HEK293 (cell line): ENCODE results near the gene DNAJC11.

Experiments
- CTCF ChIA-PET: fragments of 350-600 bp; formaldehyde crosslinking; extraction: SDS; loops from one replicate; lab custom pipeline; 2021; ENCODE audit warnings: antibody characterized with exemption; lab: Yijun Ruan, JAX
- POLR2A ChIA-PET: fragments of 300-600 bp; formaldehyde crosslinking; extraction: SDS; loops from one replicate; lab custom pipeline; 2020; ENCODE audit warnings: antibody characterized with exemption, inconsistent platforms; lab: Yijun Ruan, JAX
- H3K27ac ChIP-seq: fragments of 200-500 bp; sonication (Bioruptor generic); 2 replicates; pipeline ENCODE4 v1.5.1; 2014; ENCODE audit warnings: low read depth, low read length, control low read depth, inconsistent platforms; ENCODE audit errors: extremely low read depth
- H3K36me3 ChIP-seq, 2 experiments: fragments of 200-500 bp in 1 of 2; sonication (Bioruptor generic) in 1 of 2; 1 replicate in 1 of 2; 2 replicates in 1 of 2; pipeline ENCODE4 v1.5.1; 2014 to 2017; ENCODE audit warnings: inconsistent platforms in 2 of 2, low read length in 2 of 2; ENCODE audit not compliant: control insufficient read depth in 2 of 2, insufficient read depth in 1 of 2
- H3K4me1 ChIP-seq: fragments of 200-500 bp; sonication (Bioruptor generic); 2 replicates; pipeline ENCODE4 v1.5.1; 2014; ENCODE audit warnings: mild to moderate bottlenecking, low read length, inconsistent platforms; ENCODE audit not compliant: control insufficient read depth, insufficient read depth
- H3K4me3 ChIP-seq: 2 replicates; pipeline ENCODE4 v1.5.1; 2011; ENCODE audit warnings: low read depth, mild to moderate bottlenecking, control low read depth, low read length, moderate library complexity
- H3K9me3 ChIP-seq: fragments of 200-500 bp; sonication (Bioruptor generic); 2 replicates; pipeline ENCODE4 v1.5.1; 2014; ENCODE audit warnings: low read depth, low read length, inconsistent platforms; ENCODE audit not compliant: control insufficient read depth, insufficient read depth
- BCL11A ChIP-seq: fragments of 450-650 bp; formaldehyde crosslinking; IDR thresholded peaks from 2 replicates; pipeline ENCODE4 v1.5.1; 2016; ENCODE audit warnings: low read depth, missing biosample characterization, missing genetic modification characterization
- INSM2 ChIP-seq: fragments of 450-650 bp; formaldehyde crosslinking; IDR thresholded peaks from 2 replicates; pipeline ENCODE4 v1.5.1; 2016; ENCODE audit warnings: missing biosample characterization, missing genetic modification characterization
- ZEB2 ChIP-seq: fragments of 450-650 bp; formaldehyde crosslinking; IDR thresholded peaks from 2 replicates; pipeline ENCODE4 v1.5.1; 2016; ENCODE audit warnings: missing biosample characterization, missing genetic modification characterization
- ZFHX2 ChIP-seq: fragments of 450-650 bp; formaldehyde crosslinking; conservative IDR thresholded peaks from 2 replicates; pipeline ENCODE4 v1.5.1; 2016; ENCODE audit warnings: missing biosample characterization, missing genetic modification characterization
- ZFP41 ChIP-seq: fragments of 450-650 bp; formaldehyde crosslinking; IDR thresholded peaks from 2 replicates; pipeline ENCODE4 v1.5.1; 2016; ENCODE audit warnings: missing biosample characterization, missing genetic modification characterization, borderline replicate concordance
- ZNF18 ChIP-seq: fragments of 450-650 bp; formaldehyde crosslinking; IDR thresholded peaks from 2 replicates; pipeline ENCODE4 v1.5.1; 2016; ENCODE audit warnings: missing biosample characterization, missing genetic modification characterization
- ZNF248 ChIP-seq: fragments of 450-650 bp; formaldehyde crosslinking; IDR thresholded peaks from 2 replicates; pipeline ENCODE4 v1.5.1; 2017; ENCODE audit warnings: missing biosample characterization, missing genetic modification characterization
- ZNF266 ChIP-seq: fragments of 450-650 bp; formaldehyde crosslinking; IDR thresholded peaks from 2 replicates; pipeline ENCODE4 v1.5.1; 2016; ENCODE audit warnings: missing biosample characterization, missing genetic modification characterization, low read depth
- ZNF37A ChIP-seq: fragments of 450-650 bp; IDR thresholded peaks from 2 replicates; pipeline ENCODE4 v1.5.1; 2018; ENCODE audit warnings: missing biosample characterization, missing genetic modification characterization
- ZNF398 ChIP-seq: fragments of 450-650 bp; formaldehyde crosslinking; IDR thresholded peaks from 2 replicates; pipeline ENCODE4 v1.5.1; 2017; ENCODE audit warnings: missing biosample characterization, missing genetic modification characterization
- ZNF426 ChIP-seq: fragments of 450-650 bp; formaldehyde crosslinking; IDR thresholded peaks from 2 replicates; pipeline ENCODE4 v1.5.1; 2017; ENCODE audit warnings: missing biosample characterization, missing genetic modification characterization, mild to moderate bottlenecking, inconsistent platforms, moderate library complexity
- ZNF48 ChIP-seq: fragments of 450-650 bp; formaldehyde crosslinking; IDR thresholded peaks from 2 replicates; pipeline ENCODE4 v1.5.1; 2016; ENCODE audit warnings: missing biosample characterization, missing genetic modification characterization
- ZNF514 ChIP-seq: fragments of 450-650 bp; formaldehyde crosslinking; IDR thresholded peaks from 2 replicates; pipeline ENCODE4 v1.5.1; 2016; ENCODE audit warnings: missing biosample characterization, missing genetic modification characterization
- ZNF529 ChIP-seq: fragments of 450-650 bp; formaldehyde crosslinking; IDR thresholded peaks from 2 replicates; pipeline ENCODE4 v1.5.1; 2017; ENCODE audit warnings: missing genetic modification characterization, missing biosample characterization; ENCODE audit not compliant: insufficient replicate concordance
- ZNF530 ChIP-seq: fragments of 450-650 bp; formaldehyde crosslinking; IDR thresholded peaks from 2 replicates; pipeline ENCODE4 v1.5.1; 2016; ENCODE audit warnings: low read depth, missing biosample characterization, missing genetic modification characterization
- ZNF561 ChIP-seq: fragments of 450-650 bp; IDR thresholded peaks from 2 replicates; pipeline ENCODE4 v1.5.1; 2018; ENCODE audit warnings: missing biosample characterization, missing genetic modification characterization, borderline replicate concordance
- ZNF571 ChIP-seq: fragments of 450-650 bp; formaldehyde crosslinking; IDR thresholded peaks from 2 replicates; pipeline ENCODE4 v1.5.0; 2017; ENCODE audit warnings: missing biosample characterization, missing genetic modification characterization
- ZNF624 ChIP-seq: fragments of 450-650 bp; formaldehyde crosslinking; IDR thresholded peaks from 2 replicates; pipeline ENCODE4 v1.5.1; 2017; ENCODE audit warnings: missing biosample characterization, missing genetic modification characterization
- ZNF626 ChIP-seq: fragments of 450-650 bp; sonication (Bioruptor Pico); formaldehyde crosslinking; IDR thresholded peaks from 2 replicates; pipeline ENCODE4 v1.5.1; 2018; ENCODE audit warnings: missing biosample characterization, missing genetic modification characterization, inconsistent platforms
- ZNF777 ChIP-seq: fragments of 450-650 bp; formaldehyde crosslinking; IDR thresholded peaks from 2 replicates; pipeline ENCODE4 v1.5.1; 2017; ENCODE audit warnings: missing biosample characterization, missing genetic modification characterization, borderline replicate concordance

Gene DNAJC11

GRCh38 chr1:6624710-6625583 lies 76.7 kb downstream of the DNAJC11 start, which contains the start of gene THAP3 (continued):
- TF ChIP-seq ZNF18 (tag by site-specific recombination) (no peak), ZNF248 (tag by site-specific recombination) (no peak), ZNF626 (no peak), ZFP41 (tag by site-specific recombination) (no peak), ZNF529 (tag by site-specific recombination) (no peak), BCL11A (tag by site-specific recombination) (no peak), ZNF48 (tag by site-specific recombination) (no peak), ZNF398 (tag by site-specific recombination) (no peak), ZNF777 (tag by site-specific recombination) (no peak), ZNF514 (tag by site-specific recombination) (no peak), ZNF266 (tag by site-specific recombination) (no peak), INSM2 (tag by site-specific recombination) (no peak), ZNF624 (tag by site-specific recombination) (no peak)

GRCh38 chr1:6623269-6623965 lies 78.2 kb downstream of the DNAJC11 start:
- no peaks in the 10 kb centered on the region for H3K9me3 ChIP-seq
- H3K4me3 ChIP-seq: no peak overlapping the region
- no peak for TF ChIP-seq ZNF426 (tag by site-specific recombination)
- TF ChIP-seq ZFHX2 (tag by site-specific recombination): no peak
- no peak for TF ChIP-seq ZNF777 (tag by site-specific recombination)
- no peak for TF ChIP-seq ZNF624 (tag by site-specific recombination)
- no peak for TF ChIP-seq ZNF530 (tag by site-specific recombination)
- no peak for TF ChIP-seq ZNF561 (tag by site-specific recombination)
- no peak for TF ChIP-seq ZNF571 (tag by site-specific recombination)
- no peak for TF ChIP-seq ZNF37A (tag by site-specific recombination)
- no peak for TF ChIP-seq ZEB2 (tag by site-specific recombination)
- TF ChIP-seq, all 188 proteins: peak for 0
- Histone ChIP-seq H3K27ac (no peak overlapping the region), H3K36me3 (peaks cover 25 to 80% of the 10 kb centered on the region in 2 experiments; a peak in 2 of 3 replicates), H3K4me1 (no peaks in the 10 kb centered on the region)
- CTCF ChIA-PET: interaction anchor here (0.7 to 1.9 kb wide), 4 partner anchors 11 to 1082 kb away, joined by 3 to 8 read pairs (median 4); partner anchors contain the start of gene TAS1R1
- POLR2A ChIA-PET: interaction anchor here (1.7 kb wide), 1 partner anchor 21 kb away, joined by 11 read pairs; the partner anchor contains the start of gene KLHL21
